Smooth muscle cell (in vitro differentiated cells): ENCODE measurements around the gene ASIC2. TPM values are rescaled to one million over a fixed set of nuclear protein-coding genes. Genes with fewer than 3 reads are reported as not detected.

Source experiments
- DNase-seq: peaks from one replicate; lab custom pipeline; 2025; ENCODE audit not compliant: unreplicated experiment; lab: John Stamatoyannopoulos, UW
- H2AFZ ChIP-seq: fragments of 200-600 bp; sonication (generic); 2 replicates; pipeline ENCODE4 v1.6.0; 2016; ENCODE audit warnings: antibody characterized with exemption, low read depth, mild to moderate bottlenecking
- H3F3A ChIP-seq: fragments of 200-600 bp; sonication (generic); 2 replicates; pipeline ENCODE4 v1.6.0; 2017; ENCODE audit warnings: antibody characterized with exemption, low read depth
- H3K27ac ChIP-seq: fragments of 200-600 bp; sonication (generic); 2 replicates; pipeline ENCODE4 v1.5.1; 2016; ENCODE audit warnings: low read depth, mild to moderate bottlenecking
- H3K27me3 ChIP-seq: fragments of 200-600 bp; sonication (generic); 2 replicates; pipeline ENCODE4 v1.6.1; 2016; ENCODE audit warnings: low read depth, mild to moderate bottlenecking
- H3K36me3 ChIP-seq: fragments of 200-600 bp; sonication (generic); 2 replicates; pipeline ENCODE4 v1.5.1; 2016; ENCODE audit warnings: low read depth
- H3K4me1 ChIP-seq: fragments of 200-600 bp; sonication (generic); 2 replicates; pipeline ENCODE4 v1.5.1; 2016; ENCODE audit warnings: low read depth
- H3K4me2 ChIP-seq: fragments of 200-600 bp; sonication (generic); 2 replicates; pipeline ENCODE4 v1.6.0; 2016; ENCODE audit warnings: mild to moderate bottlenecking
- H3K4me3 ChIP-seq: fragments of 200-600 bp; sonication (generic); 2 replicates; pipeline ENCODE4 v1.5.1; 2016; ENCODE audit warnings: mild to moderate bottlenecking
- H3K79me2 ChIP-seq: fragments of 200-600 bp; sonication (generic); 2 replicates; pipeline ENCODE4 v1.6.0; 2016; ENCODE audit warnings: low read depth, mild to moderate bottlenecking
- H3K9ac ChIP-seq: fragments of 200-600 bp; sonication (generic); 2 replicates; pipeline ENCODE4 v1.6.0; 2016; ENCODE audit warnings: low read depth
- H3K9me3 ChIP-seq: fragments of 200-600 bp; sonication (generic); replicated peaks from 2 replicates; pipeline ENCODE4 v1.5.1; 2016; ENCODE audit warnings: low read depth
- H4K20me1 ChIP-seq: fragments of 200-600 bp; sonication (generic); 2 replicates; pipeline ENCODE4 v1.6.0; 2016; ENCODE audit warnings: low read depth
- WGBS: methylation state at CpG from one replicate; pipeline ENCODE4 v1.1.7; 2016; ENCODE audit warnings: low lambda C conversion rate; 5-methylcytosine and 5-hydroxymethylcytosine counted together
- polyA plus RNA-seq: library from polyadenylated mRNA; unstranded; fragments of >200 nt; fragmentation: Nextera tagmentation; extraction: Ambion mirVana; gene quantifications from 2 replicates; pipeline ENCODE4 v1.2.1, GENCODE V29; 2016
- total RNA-seq: library from RNA; depleted of rRNA; stranded (reverse); fragments of >200 nt; gene quantifications from 2 replicates; pipeline ENCODE4 v1.2.3, GENCODE V29; 2014
- TF ChIP-seq, protein P1 (sequence below): fragments of 200-600 bp; sonication (generic); IDR thresholded peaks from 2 replicates; pipeline ENCODE4 v1.5.1; 2017; ENCODE audit warnings: borderline replicate concordance, mild to moderate bottlenecking, antibody characterized with exemption; ENCODE audit not compliant: insufficient read depth, poor library complexity, severe bottlenecking

Gene ASIC2
- total and polyA plus RNA-seq, 2 experiments from 2014 or later = 0.18 to 0.23 TPM

DNA sequence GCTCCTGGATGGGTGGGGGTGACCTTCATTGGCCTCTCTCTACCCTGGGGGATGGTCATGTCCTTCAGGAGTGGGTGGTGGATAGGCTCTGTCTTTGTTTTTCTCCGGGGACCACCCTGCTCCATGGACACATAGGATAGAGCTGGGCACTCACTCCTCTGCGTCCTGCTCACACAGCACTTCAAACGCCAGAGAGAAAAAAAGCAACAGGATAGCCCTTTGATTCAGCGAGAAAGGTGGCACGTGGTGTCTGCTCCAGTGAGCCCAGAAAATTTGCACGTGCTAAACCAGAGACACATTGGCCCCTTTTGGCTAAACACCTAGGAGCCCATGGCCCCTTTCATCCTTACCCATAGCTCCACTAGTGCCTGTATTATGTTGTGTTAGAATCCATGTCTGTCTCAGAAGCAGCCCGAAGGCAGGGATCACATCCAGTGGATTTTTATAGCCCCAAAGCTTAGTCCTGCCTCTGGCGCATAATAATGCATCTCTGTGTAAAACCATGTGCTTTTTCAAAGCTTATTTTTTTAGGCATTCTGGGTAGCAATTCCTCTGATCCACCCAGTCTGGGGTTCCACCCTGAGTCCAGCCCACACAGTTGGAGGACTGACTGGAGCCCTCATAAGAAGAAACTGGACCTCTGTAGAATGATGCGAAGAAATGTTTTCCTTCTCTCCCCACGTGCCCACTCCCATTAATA is 90.1 kb downstream of the ASIC2 start:
- TF ChIP-seq, protein P1, sequence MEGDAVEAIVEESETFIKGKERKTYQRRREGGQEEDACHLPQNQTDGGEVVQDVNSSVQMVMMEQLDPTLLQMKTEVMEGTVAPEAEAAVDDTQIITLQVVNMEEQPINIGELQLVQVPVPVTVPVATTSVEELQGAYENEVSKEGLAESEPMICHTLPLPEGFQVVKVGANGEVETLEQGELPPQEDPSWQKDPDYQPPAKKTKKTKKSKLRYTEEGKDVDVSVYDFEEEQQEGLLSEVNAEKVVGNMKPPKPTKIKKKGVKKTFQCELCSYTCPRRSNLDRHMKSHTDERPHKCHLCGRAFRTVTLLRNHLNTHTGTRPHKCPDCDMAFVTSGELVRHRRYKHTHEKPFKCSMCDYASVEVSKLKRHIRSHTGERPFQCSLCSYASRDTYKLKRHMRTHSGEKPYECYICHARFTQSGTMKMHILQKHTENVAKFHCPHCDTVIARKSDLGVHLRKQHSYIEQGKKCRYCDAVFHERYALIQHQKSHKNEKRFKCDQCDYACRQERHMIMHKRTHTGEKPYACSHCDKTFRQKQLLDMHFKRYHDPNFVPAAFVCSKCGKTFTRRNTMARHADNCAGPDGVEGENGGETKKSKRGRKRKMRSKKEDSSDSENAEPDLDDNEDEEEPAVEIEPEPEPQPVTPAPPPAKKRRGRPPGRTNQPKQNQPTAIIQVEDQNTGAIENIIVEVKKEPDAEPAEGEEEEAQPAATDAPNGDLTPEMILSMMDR = no peak
- Histone ChIP-seq H3K79me2 (no peaks in the 10 kb centered on the region), H3K4me1 (no peaks in the 10 kb centered on the region), H3K27ac (no peak overlapping the region), H3K9ac (no peak overlapping the region), H3K4me2 (no peak overlapping the region), H3F3A (no peaks in the 10 kb centered on the region), H3K36me3 (no peaks in the 10 kb centered on the region), H3K9me3 (no peaks in the 10 kb centered on the region), H2AFZ (no peak overlapping the region), H3K27me3 (peaks cover 5% of the 10 kb centered on the region), H3K4me3 (no peak overlapping the region), H4K20me1 (no peaks in the 10 kb centered on the region)
- 88% methylated on average over 10 of the region's 10 CpGs for WGBS
- DNase-seq = no peak

DNA sequence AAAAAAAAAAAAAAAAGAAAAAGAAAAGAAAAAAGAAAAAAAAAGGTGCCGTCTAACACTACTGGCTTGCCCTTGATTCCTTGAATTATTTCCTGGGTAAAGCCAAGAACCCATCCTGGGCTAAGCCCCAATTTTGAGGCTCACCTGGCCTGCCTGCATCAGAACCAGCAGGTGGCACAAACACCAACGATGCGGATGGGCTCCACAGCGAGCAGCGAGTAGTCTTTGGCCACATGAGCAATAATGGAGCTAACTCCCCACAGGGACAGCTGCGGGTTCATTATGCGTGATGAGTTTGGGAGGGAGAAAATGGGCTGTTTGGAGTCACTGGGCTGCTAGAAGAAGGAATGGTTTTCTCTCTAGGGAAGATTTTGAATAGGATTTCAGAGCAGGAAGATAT is 91.1 kb downstream of the ASIC2 start:
- Histone ChIP-seq H3K27me3 (peaks cover 5% of the 10 kb centered on the region), H3K27ac (no peak overlapping the region), H4K20me1 (no peaks in the 10 kb centered on the region), H2AFZ (no peak overlapping the region), H3K9me3 (no peaks in the 10 kb centered on the region), H3K79me2 (no peaks in the 10 kb centered on the region), H3K4me2 (no peak overlapping the region), H3K4me1 (no peaks in the 10 kb centered on the region), H3F3A (no peaks in the 10 kb centered on the region), H3K36me3 (no peaks in the 10 kb centered on the region), H3K9ac (no peak overlapping the region), H3K4me3 (no peak overlapping the region)
- TF ChIP-seq, protein P1 = no peak
- WGBS = 75% methylated on average over 7 of the region's 7 CpGs
- no peak for DNase-seq

DNA sequence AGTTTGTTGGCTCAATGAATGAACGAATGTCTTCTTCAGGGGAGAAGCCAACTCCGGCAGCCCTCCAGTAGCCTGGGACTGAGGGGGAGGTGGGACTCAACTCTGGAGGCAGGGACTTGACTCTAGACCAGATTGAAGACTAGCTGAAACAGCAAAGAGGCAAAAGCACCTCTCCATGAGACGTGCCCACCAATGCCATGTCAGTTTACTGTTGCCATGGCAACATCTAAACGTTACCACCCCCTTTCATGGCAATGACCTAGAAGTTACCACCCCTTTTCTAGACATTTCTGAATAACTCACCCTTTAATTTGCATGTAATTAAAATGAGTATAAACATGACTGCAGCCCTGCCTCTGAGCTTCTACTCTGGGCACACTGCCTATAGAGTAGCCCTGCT is 91.8 kb downstream of the ASIC2 start:
- Histone ChIP-seq H3K79me2 (no peaks in the 10 kb centered on the region), H3K36me3 (no peaks in the 10 kb centered on the region), H3K9me3 (no peaks in the 10 kb centered on the region), H3F3A (no peaks in the 10 kb centered on the region), H3K4me2 (no peak overlapping the region), H3K9ac (no peak overlapping the region), H3K27me3 (peaks cover 5% of the 10 kb centered on the region), H3K27ac (no peak overlapping the region), H2AFZ (no peak overlapping the region), H3K4me3 (no peak overlapping the region), H4K20me1 (no peaks in the 10 kb centered on the region), H3K4me1 (no peaks in the 10 kb centered on the region)
- 84% methylated on average over 4 of the region's 4 CpGs for WGBS
- TF ChIP-seq, protein P1 = no peak
- DNase-seq = no peak

DNA sequence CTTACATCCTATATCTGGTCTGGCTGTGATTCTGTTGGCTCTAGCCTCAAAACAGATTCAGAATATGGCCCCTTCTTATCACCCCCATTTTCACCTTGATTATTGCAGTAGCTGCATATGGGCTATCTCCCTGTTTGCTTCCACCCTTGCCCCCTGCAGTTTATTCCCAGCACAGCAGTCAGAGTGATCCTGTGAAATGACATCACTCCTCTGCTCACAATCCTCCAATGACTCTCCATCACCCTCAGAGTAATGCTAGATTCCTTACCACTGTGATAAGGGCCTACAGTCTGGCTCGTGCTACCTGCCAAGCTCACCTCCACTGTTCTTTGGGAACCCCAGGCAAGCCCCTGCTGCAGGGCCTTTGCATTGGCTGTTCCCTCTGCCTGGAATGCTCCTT is 92.5 kb downstream of the ASIC2 start:
- H3K4me3 ChIP-seq = no peak overlapping the region
- no peak for DNase-seq
- no peaks in the 10 kb centered on the region for H3F3A ChIP-seq
- no peaks in the 10 kb centered on the region for H3K4me1 ChIP-seq
- H3K79me2 ChIP-seq = no peaks in the 10 kb centered on the region
- no peak overlapping the region for H3K9ac ChIP-seq
- H3K9me3 ChIP-seq = no peaks in the 10 kb centered on the region
- H3K4me2 ChIP-seq = peak overlapping the region; percentile 17
- H3K27ac ChIP-seq = no peak overlapping the region
- TF ChIP-seq, protein P1 = no peak
- H3K36me3 ChIP-seq = no peaks in the 10 kb centered on the region
- H3K27me3 ChIP-seq = peaks cover 5% of the 10 kb centered on the region
- H2AFZ ChIP-seq = no peak overlapping the region
- H4K20me1 ChIP-seq = no peaks in the 10 kb centered on the region
- WGBS = 52% methylated on average over 1 of the region's 1 CpG
